HG03045 (cell line): Measurements from ENCODE around the gene NEAT1.
A peak's percentile ranks its signal among the peaks of the same experiment; 100 is the strongest.

Source experiments
- ATAC-seq: cut with Tn5 transposase; IDR thresholded peaks from one replicate; pipeline ENCODE4 v1.9.1; 2021; ENCODE audit warnings: mild to moderate bottlenecking, moderate library complexity; ENCODE audit not compliant: unreplicated experiment

NEAT1 gene

DNA sequence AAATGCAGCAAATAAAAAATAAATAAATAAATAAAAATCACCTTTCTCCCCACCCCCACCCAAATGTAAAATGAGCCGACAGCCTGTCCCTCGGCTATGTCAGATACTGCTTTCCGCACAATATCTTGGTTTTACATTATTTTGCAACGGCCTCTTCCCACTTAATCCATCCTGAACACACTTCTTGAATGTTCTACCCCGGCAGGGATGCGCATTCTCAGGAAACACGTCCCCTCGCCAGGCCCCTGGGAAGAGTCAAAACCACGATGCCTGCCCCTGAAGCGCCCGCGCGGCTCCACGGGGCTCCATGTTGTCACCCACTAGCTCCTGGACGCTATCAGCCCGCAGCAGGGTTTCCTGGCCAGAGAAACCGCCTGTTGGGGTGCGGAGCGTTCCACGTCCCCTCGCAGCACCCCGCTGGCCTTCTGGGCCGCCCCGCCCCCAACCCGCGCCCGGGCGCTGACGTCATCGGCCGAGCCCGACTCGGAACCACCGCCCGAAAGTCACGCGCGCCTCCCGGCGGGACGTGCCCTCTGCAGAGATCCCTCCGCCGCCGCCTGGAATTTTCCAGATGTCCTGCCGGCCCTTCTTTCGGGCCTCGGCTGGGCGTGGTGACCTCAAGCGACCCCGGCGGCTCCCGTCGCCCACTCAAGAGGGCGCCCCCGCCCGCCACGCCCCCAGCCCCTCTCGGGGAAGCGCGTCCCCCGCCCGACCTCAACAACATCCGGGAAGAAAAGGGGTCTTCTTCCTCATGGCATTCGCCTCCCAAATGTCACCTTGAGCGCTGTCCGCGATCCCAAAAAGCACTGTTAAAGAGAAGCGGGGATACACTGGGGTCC lies 585 bp upstream of the NEAT1 start:
- peak; percentile 26 for ATAC-seq

DNA sequence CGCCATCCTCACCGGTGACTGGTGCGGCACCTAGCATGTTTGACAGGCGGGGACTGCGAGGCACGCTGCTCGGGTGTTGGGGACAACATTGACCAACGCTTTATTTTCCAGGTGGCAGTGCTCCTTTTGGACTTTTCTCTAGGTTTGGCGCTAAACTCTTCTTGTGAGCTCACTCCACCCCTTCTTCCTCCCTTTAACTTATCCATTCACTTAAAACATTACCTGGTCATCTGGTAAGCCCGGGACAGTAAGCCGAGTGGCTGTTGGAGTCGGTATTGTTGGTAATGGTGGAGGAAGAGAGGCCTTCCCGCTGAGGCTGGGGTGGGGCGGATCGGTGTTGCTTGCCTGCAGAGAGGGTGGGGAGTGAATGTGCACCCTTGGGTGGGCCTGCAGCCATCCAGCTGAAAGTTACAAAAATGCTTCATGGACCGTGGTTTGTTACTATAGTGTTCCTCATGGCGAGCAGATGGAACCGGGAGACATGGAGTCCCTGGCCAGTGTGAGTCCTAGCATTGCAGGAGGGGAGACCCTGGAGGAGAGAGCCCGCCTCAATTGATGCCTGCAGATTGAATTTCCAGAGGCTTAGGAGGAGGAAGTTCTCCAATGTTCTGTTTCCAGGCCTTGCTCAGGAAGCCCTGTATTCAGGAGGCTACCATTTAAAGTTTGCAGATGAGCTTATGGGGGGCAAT lies 1.1 kb downstream of the NEAT1 start:
- no peak for ATAC-seq

DNA sequence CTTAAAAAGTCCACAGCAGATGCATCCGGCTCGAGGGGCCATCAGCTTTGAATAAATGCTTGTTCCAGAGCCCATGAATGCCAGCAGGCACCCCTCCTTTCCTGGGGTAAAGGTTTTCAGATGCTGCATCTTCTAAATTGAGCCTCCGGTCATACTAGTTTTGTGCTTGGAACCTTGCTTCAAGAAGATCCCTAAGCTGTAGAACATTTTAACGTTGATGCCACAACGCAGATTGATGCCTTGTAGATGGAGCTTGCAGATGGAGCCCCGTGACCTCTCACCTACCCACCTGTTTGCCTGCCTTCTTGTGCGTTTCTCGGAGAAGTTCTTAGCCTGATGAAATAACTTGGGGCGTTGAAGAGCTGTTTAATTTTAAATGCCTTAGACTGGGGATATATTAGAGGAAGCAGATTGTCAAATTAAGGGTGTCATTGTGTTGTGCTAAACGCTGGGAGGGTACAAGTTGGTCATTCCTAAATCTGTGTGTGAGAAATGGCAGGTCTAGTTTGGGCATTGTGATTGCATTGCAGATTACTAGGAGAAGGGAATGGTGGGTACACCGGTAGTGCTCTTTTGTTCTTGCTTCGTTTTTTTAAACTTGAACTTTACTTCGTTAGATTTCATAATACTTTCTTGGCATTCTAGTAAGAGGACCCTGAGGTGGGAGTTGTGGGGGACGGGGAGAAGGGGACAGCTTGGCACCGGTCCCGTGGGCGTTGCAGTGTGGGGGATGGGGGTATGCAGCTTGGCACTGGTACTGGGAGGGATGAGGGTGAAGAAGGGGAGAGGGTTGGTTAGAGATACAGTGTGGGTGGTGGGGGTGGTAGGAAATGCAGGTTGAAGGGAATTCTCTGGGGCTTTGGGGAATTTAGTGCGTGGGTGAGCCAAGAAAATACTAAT lies 1.9 kb downstream of the NEAT1 start:
- ATAC-seq: no peak

DNA sequence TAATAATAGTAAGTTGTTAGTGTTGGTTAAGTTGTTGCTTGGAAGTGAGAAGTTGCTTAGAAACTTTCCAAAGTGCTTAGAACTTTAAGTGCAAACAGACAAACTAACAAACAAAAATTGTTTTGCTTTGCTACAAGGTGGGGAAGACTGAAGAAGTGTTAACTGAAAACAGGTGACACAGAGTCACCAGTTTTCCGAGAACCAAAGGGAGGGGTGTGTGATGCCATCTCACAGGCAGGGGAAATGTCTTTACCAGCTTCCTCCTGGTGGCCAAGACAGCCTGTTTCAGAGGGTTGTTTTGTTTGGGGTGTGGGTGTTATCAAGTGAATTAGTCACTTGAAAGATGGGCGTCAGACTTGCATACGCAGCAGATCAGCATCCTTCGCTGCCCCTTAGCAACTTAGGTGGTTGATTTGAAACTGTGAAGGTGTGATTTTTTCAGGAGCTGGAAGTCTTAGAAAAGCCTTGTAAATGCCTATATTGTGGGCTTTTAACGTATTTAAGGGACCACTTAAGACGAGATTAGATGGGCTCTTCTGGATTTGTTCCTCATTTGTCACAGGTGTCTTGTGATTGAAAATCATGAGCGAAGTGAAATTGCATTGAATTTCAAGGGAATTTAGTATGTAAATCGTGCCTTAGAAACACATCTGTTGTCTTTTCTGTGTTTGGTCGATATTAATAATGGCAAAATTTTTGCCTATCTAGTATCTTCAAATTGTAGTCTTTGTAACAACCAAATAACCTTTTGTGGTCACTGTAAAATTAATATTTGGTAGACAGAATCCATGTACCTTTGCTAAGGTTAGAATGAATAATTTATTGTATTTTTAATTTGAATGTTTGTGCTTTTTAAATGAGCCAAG lies 2.7 kb downstream of the NEAT1 start:
- no peak for ATAC-seq

DNA sequence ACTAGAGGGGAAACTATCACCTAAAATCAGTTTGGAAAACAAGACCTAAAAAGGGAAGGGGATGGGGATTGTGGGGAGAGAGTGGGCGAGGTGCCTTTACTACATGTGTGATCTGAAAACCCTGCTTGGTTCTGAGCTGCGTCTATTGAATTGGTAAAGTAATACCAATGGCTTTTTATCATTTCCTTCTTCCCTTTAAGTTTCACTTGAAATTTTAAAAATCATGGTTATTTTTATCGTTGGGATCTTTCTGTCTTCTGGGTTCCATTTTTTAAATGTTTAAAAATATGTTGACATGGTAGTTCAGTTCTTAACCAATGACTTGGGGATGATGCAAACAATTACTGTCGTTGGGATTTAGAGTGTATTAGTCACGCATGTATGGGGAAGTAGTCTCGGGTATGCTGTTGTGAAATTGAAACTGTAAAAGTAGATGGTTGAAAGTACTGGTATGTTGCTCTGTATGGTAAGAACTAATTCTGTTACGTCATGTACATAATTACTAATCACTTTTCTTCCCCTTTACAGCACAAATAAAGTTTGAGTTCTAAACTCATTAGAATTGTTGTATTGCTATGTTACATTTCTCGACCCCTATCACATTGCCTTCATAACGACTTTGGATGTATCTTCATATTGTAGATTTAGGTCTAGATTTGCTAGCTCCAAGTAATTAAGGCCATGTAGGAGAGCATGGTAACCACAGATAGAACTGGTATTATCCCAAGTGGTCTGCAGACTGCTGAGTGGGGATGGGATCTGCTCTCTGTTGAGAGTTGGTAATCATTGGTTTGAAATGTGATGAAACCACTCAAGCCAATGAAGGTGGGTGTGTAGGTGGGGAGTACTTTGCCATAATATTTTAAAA lies 3.6 kb downstream of the NEAT1 start:
- no peak for ATAC-seq

DNA sequence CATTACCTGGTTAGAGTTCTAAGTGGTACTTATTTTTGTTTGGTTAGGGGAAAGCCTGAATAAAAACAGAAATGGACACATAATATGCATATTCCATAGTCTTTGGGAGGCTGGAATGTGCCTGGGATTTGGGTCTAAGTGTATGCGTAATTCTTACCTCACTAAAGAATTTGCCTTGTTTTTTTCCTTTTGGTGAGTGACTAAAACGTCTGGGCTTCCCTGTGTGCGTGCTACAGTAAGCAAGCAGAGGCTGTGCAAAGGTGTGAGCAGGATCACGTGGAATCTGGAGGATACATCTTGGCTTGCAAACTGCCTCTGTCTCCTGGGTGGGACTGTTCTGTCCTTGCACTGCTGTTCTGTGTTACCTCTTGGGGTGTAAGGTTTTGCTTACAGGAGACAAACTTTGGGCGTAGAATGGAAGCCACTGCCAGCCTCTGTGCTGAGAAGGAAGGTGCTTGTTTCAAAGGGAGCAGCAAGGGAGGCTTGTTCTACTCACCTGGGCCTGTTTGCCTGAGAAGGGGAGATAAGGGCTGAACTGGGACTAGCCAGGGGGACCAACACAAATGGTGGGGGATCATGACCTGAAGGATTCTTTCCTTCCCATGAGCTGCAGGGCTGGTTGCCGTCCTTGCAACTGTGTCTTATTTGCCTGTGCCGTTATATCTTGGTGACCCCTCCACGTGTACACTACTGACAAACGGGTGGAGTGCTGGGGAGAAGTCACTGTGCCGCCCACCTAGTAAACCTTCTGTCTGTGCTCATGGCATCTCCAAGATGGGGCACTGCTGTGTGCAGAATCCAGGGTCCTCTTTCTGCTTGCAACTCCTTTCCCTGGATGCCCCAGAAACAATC lies 4.5 kb downstream of the NEAT1 start:
- ATAC-seq: no peak

DNA sequence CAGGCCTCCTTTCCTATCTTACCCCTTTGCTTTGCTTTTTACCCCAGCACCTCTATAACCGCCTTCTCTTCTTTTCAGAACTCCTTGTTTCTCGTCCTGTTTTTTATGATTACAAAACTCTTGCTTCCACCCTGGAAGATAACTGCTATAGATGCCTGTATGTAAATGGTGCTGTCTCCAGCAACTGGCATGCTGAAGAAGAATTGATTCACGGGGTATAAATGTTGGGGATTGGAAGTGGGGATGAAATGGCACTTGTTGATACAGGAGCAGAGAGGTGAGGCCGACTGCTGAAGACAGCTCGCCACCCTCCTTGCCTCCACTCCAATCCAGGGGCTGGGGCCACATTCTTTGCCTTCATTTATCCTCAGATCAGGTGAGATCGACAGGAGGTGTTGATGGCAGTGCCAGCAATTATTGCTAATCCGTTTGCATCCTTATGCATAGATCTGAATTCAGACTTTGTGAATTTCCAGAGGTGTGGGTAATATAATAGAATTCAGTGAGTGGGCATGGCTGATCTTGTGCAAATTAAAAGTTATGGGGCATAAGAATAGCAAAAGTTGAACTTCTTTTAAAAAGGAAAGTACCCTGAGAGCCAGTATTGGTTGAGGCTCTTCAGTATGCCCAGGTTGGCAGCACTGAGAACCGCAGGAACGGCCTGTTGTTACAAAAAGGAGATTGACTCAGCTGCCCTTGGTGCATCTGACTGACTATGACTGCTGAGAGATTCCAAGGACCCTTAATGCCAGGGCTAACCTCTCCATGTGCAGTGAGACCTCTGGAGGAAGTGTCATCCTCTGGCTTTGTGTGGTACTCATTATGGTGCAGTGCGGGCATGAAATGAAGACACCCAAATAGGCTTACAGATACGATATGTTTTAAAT lies 5.3 kb downstream of the NEAT1 start:
- ATAC-seq: no peak

DNA sequence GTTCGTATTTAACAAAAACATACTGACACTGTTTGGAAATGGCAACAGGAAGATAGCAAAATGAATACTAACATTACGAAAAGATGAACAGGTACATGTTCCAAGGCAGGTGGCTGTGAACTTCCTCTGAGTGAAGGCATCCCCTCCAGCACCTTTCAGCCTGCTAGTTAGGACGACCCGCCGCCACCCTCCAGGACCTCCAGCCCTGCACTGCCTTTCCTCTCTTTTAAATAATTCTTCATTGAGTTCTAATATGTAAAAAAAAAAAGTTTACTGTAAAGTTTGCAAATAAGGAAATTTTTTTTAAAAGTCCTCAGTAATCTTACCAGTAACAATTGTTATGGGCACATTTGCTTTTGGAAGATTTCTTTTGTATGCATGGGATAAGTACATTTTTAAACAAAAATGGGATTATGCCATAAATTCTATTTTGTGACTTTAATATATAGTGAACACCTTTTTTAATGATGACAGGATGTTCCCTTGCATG lies 6.0 kb downstream of the NEAT1 start:
- ATAC-seq: no peak

DNA sequence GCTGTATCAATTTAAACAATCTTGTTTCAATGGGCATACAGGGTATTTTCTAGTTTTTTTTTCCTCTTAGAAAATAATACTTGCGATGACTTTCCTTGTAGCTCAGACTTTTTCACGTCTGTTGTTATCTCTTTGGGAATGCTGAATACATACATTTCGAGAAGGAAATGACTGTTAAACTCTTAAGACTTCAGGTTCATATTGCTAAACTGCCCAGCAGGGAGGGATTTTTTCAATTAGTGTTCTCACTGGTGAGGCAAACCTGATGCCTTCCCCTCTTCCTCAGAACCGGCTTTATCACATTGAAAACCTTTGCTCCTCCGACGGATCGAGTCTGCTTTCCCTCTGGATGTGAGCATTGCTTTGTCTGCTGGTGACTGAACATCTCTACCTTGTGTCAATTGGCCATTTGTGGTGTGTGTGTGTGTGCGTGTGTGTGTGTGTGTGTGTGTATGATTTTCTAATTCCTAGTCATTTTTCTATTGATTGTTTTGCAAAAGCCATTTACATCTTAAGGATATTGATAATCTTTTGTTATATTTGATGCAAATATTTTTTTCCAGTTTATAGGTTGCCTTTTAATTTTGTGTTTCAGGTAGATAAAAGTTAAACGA lies 6.6 kb downstream of the NEAT1 start:
- ATAC-seq: no peak

DNA sequence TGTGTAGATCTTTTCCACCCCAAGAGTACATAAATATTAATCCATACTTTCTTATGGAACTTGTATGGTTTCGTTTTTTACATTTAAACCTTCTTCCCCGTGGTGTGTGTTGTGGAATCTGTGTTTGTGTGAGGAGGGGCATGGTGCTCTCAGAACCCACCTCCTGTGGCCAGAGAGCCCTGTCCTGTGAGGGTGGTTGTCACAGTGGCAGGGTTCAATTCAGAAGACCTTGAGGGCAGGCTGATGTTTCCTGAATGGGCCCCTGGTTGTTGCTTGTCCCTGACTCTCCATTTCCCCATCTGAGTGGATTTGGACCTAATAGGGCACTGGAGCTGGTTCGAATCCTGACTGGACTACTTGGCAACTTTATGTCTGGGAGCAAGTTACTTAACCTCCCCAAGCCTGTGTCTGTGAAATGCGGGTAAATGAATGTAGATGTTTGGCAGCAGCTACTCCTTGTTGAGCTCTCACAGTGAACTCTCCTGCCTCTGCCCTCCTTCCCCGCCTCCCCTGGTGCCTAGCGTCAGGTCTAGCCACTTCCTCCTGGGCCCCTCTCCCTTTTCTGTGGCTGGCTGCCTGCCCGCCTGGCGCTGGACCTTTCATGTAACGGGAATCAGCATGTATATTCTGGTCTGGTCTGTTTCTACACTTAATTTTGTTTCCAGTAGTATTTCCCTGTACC lies 7.3 kb downstream of the NEAT1 start:
- no peak for ATAC-seq

DNA sequence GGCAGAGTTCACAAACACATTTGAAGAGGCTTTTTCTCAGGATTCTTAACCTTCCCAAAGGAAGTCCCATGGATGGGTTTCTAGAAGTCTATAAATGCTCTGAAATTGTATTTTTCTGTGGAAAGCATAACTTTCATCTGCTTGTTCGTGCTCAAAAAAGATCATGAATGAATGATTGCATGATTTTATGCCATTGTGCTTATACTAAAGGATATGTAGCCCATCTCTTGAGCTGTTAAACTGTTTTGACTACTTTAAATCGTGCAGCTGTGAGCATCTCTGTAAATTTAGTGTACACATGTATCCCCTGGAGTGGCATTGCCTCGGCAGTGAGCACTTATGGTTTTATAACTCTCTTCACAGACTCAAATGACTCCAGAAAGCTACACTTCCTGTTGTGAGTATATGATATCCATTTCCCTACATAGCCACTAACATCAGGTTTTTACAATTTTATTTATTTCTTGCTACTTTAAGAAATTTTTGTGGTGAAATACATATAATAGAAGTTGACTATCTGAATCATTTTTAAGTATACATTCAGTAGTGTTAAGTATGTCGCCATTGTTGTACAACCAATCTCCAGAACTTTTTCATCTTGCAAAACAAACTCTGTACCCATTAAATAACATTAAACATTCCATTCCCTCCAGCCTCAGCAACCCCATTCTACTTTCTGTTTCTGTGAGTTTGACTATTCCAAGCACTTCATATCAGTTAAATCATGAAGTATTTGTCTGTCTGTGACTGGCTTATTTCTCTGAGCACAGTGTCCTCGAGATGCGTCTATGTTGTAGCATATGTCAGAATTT lies 8.0 kb downstream of the NEAT1 start:
- no peak for ATAC-seq

DNA sequence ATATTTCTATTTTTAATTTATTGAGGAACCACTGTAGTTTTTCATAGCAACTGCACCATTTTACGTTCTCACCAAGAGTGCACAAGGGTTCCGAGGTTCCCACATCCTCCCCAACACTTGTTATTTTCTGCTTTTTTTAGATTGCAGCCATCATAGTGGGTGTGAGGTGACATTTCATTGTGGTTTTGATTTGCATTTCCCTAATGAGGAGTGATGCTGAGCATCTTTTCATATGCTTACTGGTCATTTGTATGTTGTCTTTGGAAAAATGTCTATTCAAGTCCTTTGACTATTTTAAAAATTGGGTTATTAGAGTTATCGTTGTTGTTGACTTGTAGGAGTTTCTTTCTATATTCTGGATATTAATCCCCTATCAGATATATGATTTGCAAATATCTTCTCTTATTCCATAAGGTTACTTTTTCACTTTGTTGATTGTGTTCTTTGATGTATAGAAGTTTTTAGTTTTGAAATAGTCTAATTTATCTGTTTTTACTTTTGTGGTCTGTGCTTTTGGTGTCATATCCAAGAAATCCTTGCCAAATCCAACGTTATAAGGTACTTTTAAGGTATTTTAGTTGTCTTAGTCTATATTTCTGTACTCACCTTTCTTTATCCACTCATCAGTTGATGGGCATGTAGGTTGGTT lies 9.0 kb downstream of the NEAT1 start:
- ATAC-seq: no peak

DNA sequence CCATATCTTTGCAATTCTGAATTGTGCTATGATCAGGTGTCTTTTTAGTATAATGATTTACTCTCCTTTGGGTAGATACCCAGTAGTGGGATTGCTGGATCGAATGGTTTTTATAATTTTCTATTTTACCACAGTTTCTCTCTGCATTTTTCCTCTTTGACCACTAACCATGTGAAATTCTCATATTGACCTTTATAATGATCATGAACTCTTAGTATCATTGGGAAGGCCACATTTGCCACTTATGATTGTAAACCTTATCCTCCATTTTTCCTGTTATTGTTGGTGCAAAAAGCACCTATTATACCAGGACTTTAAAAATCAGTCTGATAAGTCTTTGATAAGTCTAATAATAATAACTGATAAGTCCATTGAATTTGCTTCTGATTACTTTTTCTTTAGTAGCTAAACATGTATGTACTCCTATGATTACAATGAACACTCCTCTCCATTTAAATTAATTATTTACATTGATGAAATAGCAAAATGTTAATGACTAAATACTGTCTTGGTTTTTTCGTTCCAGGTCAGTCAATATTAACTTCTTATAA lies 9.6 kb downstream of the NEAT1 start:
- ATAC-seq: no peak

DNA sequence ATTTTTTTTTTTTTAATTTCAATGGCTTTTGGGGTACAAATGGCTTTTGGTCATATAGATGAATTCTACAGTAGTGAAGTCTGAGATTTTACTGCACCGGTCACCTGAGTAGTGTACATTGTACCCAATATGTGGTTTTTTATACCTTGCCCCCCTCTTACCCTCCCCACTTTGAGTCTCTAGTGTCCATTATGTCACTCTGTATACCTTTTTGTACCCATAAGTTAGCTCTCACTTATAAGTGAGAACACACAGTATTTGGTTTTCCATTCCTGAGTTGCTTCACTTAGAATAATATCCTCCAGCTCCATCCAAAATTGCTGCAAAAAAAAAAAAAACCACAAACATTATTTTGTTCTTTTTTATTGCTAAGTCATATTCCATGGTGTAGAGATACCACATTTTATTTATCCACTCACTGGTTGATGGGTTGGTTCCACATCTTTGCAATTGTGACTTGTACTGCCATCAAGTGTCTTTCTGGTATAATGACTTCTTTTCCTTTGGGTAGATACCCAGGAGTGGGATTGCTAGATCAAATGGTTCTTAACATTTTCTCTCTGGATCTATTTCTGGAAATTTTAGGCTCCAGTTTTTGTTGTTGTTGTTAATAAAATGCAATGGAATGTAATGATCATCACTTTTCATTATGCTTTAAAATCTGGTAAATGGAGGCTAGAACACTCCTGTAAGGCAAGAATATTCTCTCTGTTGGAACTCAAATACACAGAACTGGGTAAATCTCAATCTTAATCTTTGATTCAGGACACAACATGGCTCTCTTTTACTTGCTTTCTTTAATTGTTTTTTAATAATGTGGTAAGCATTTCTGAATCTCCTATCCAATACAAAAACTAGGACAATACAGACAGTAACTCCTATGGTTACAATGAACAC lies 10.3 kb downstream of the NEAT1 start:
- ATAC-seq: no peak
